ENCODE results near the gene RGCC. TPM values are rescaled to one million over a fixed set of nuclear protein-coding genes. Genes with fewer than 3 reads are reported as not detected.

Gene RGCC
- total RNA-seq, 1 experiment from 2014 or later, result not detected

- no peak overlapping the region for H2AK5ac ChIP-seq (ENCODE audit: insufficient read length, low read length)
- no peaks in the 10 kb centered on the region for H3K23me2 ChIP-seq (ENCODE audit: insufficient read length, low read depth, low read length, poor library complexity, severe bottlenecking)
- Mint-ChIP-seq H3K4me3 (no peak overlapping the region), H3K9me3 (no peaks in the 10 kb centered on the region; a peak in 1 of 5 replicates), H3K36me3 (ENCODE audit: insufficient read depth in 1 of 3, low read depth in 3 of 3) (no peaks in the 10 kb centered on the region), H3K27me3 (ENCODE audit: low read depth) (0 out of 2 replicates have a peak, but pooled peaks cover 1% of the 10 kb centered on the region), H3K4me1 (0 out of 4 replicates have a peak, but pooled peaks cover 0 to 2% of the 10 kb centered on the region in 2 experiments), H3K27ac (peak overlapping the region in 1 of 3 experiments; percentile 54; a peak in 1 of 7 replicates)
- H3K56ac ChIP-seq (ENCODE audit: insufficient read length, low read depth, low read length), result no peak overlapping the region
- H3K18ac ChIP-seq (ENCODE audit: insufficient read length, low read depth, low read length), result no peak overlapping the region
- H2AFZ ChIP-seq (ENCODE audit: low read length), result no peak overlapping the region
- no peak overlapping the region for H3K4me2 ChIP-seq (ENCODE audit: insufficient read depth, insufficient read length, low read length)
- H2BK5ac ChIP-seq (ENCODE audit: insufficient read length, low read length), result no peak overlapping the region
- no peak overlapping the region for H4K91ac ChIP-seq (ENCODE audit: insufficient read length, low read depth, low read length)
- no peak overlapping the region for H3K4ac ChIP-seq (ENCODE audit: low read depth, low read length)
- H3K9me3 ChIP-seq (ENCODE audit: control insufficient read depth, low read depth, low read length), result no peaks in the 10 kb centered on the region
- H2BK20ac ChIP-seq (ENCODE audit: low read depth, low read length, poor library complexity, severe bottlenecking), result no peak overlapping the region
- H2BK15ac ChIP-seq (ENCODE audit: low read depth, low read length), result no peak overlapping the region
- H3K27ac ChIP-seq (ENCODE audit: insufficient read length, low read depth, low read length), result no peak overlapping the region
- no CpG with 5 or more reads among the region's 2 CpGs for WGBS (ENCODE audit: extremely low coverage, insufficient read length, low lambda C conversion rate)
- H3K14ac ChIP-seq (ENCODE audit: insufficient read depth, low read length), result no peak overlapping the region
- H4K8ac ChIP-seq (replicated peaks; ENCODE audit: insufficient read length, low read depth, low read length), result no peak overlapping the region
- no peak overlapping the region for H3K23ac ChIP-seq (ENCODE audit: insufficient read length, low read depth, low read length)
- no peak overlapping the region for H3T11ph ChIP-seq (ENCODE audit: low read length)
- TF ChIP-seq CTCF (conservative IDR thresholded peaks at IDR 0.05), result no peak
- H3K79me2 ChIP-seq (ENCODE audit: insufficient read depth, low read length), result no peaks in the 10 kb centered on the region
- no peak overlapping the region for H2BK120ac ChIP-seq (ENCODE audit: low read depth, low read length, poor library complexity, severe bottlenecking)
- H3K27me3 ChIP-seq (ENCODE audit: insufficient read depth, low read length), result no peaks in the 10 kb centered on the region
- no peak overlapping the region for H4K5ac ChIP-seq (ENCODE audit: insufficient read length, low read depth, low read length)
- no peak overlapping the region for H2BK12ac ChIP-seq (ENCODE audit: insufficient read length, low read depth, low read length)
- no peaks in the 10 kb centered on the region for H4K20me1 ChIP-seq (ENCODE audit: control insufficient read depth, insufficient read depth, insufficient read length)
- no peaks in the 10 kb centered on the region for H3K4me1 ChIP-seq (ENCODE audit: insufficient read depth, low read length)
- DNase-seq, result no peak
- H3K79me1 ChIP-seq (ENCODE audit: insufficient read depth, low read depth, low read length, poor library complexity, severe bottlenecking), result no peaks in the 10 kb centered on the region
- H3K9ac ChIP-seq (ENCODE audit: extremely low read depth, insufficient read length, low read length), result no peak overlapping the region
Observed at GRCh38 chr13:41487222-41487621, 29.9 kb downstream of the RGCC start.

Data from H9 (cell line).